ENCODE measurements around the gene SNN. TPM values are rescaled to one million over a fixed set of nuclear protein-coding genes. Genes with fewer than 3 reads are reported as not detected.

Gene SNN
- total and polyA plus RNA-seq, 2 donors (not counting 1 experiment from before 2014, with no cell fraction given): 55.4 to 63.3 TPM

Other genes with a start within 250 kb of the SNN start
- gene LITAF, start 81.5 kb upstream of the SNN start, total RNA-seq: 125 and 131 TPM in 2 replicates
- 87.5 and 93.6 TPM in 2 replicates for gene LITAF, start 81.5 kb upstream of the SNN start, polyA plus RNA-seq
- gene TXNDC11, start 74.4 kb downstream of the SNN start, total RNA-seq: 49.7 and 50.2 TPM in 2 replicates
- 76.9 and 110 TPM in 2 replicates for gene TXNDC11, start 74.4 kb downstream of the SNN start, polyA plus RNA-seq
- gene ZC3H7A, start 128.8 kb downstream of the SNN start, total RNA-seq: 113 and 126 TPM in 2 replicates
- 40.8 and 64.7 TPM in 2 replicates for gene ZC3H7A, start 128.8 kb downstream of the SNN start, polyA plus RNA-seq
- gene RSL1D1, start 183.1 kb downstream of the SNN start, total RNA-seq: 146 and 167 TPM in 2 replicates
- gene RSL1D1, start 183.1 kb downstream of the SNN start, polyA plus RNA-seq: 21.1 and 42.2 TPM in 2 replicates
- 72.6 and 77.0 TPM in 2 replicates for gene GSPT1, start 247.5 kb downstream of the SNN start, total RNA-seq
- 20.6 and 25.2 TPM in 2 replicates for gene GSPT1, start 247.5 kb downstream of the SNN start, polyA plus RNA-seq

Data from B cell (primary cell).